C4-2B (cell line): Measurements from ENCODE around the gene P2RX1.

ENCODE experiments used
- CTCF ChIP-seq: fragments of 450-650 bp; conservative IDR thresholded peaks from 2 replicates; pipeline ENCODE4 v1.5.1; 2017; ENCODE audit warnings: mild to moderate bottlenecking
- ZFX ChIP-seq: fragments of 450-650 bp; IDR thresholded peaks from 2 replicates; pipeline ENCODE4 v1.6.1; 2017

GRCh38 chr17:3907483-3908216 lies 8.6 kb downstream of the P2RX1 start:
- TF ChIP-seq ZFX, result no peak
- no peak for TF ChIP-seq CTCF
